ENCODE measurements around the gene LPCAT2. TPM values are rescaled to one million over a fixed set of nuclear protein-coding genes. Genes with fewer than 3 reads are reported as not detected.

LPCAT2 gene
- total RNA-seq, 1 experiment from 2014 or later, result 7.1 TPM

DNA sequence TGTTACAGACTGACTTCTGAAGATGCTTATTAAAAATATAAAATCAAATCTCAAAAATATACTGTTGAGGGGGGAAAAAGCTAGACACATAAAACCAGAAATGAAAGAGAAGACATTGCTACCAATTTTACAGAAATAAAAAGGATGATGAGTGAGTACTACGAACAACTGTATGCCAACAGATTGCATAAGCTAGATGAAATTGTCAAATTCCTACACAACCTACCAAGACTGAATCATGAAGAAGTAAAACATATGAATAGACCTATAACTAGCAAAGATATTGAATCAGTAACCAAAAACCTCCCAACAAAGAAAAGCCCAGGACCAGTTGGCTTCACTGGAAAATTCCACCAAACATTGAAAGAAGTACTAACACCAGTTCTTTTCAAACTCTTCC is 54.1 kb downstream of the LPCAT2 start:
- H3K4me1 Mint-ChIP-seq, result no peaks in the 10 kb centered on the region
- no peak overlapping the region for H3K27ac Mint-ChIP-seq
- ChIA-PET POLR2A (no interaction called here), CTCF (no interaction called here)
- no peaks in the 10 kb centered on the region for H3K27me3 Mint-ChIP-seq (ENCODE audit: low read depth)
- TF ChIP-seq ZNF423 (CRISPR knock-in tag; IDR thresholded peaks at IDR 0.05), result no peak
- TF ChIP-seq GTF2I (CRISPR knock-in tag; conservative IDR thresholded peaks at IDR 0.05), result no peak
- TF ChIP-seq NR1H2 (CRISPR knock-in tag; IDR thresholded peaks at IDR 0.05), result no peak
- TF ChIP-seq TP53 (CRISPR knock-in tag; IDR thresholded peaks at IDR 0.05), result no peak
- TF ChIP-seq JUN (CRISPR knock-in tag; IDR thresholded peaks at IDR 0.05), result no peak
- TF ChIP-seq GABPB1 (CRISPR knock-in tag; IDR thresholded peaks at IDR 0.05), result no peak
- TF ChIP-seq, protein P1, sequence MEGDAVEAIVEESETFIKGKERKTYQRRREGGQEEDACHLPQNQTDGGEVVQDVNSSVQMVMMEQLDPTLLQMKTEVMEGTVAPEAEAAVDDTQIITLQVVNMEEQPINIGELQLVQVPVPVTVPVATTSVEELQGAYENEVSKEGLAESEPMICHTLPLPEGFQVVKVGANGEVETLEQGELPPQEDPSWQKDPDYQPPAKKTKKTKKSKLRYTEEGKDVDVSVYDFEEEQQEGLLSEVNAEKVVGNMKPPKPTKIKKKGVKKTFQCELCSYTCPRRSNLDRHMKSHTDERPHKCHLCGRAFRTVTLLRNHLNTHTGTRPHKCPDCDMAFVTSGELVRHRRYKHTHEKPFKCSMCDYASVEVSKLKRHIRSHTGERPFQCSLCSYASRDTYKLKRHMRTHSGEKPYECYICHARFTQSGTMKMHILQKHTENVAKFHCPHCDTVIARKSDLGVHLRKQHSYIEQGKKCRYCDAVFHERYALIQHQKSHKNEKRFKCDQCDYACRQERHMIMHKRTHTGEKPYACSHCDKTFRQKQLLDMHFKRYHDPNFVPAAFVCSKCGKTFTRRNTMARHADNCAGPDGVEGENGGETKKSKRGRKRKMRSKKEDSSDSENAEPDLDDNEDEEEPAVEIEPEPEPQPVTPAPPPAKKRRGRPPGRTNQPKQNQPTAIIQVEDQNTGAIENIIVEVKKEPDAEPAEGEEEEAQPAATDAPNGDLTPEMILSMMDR (IDR thresholded peaks at IDR 0.05), result no peak
- TF ChIP-seq, protein P2, sequence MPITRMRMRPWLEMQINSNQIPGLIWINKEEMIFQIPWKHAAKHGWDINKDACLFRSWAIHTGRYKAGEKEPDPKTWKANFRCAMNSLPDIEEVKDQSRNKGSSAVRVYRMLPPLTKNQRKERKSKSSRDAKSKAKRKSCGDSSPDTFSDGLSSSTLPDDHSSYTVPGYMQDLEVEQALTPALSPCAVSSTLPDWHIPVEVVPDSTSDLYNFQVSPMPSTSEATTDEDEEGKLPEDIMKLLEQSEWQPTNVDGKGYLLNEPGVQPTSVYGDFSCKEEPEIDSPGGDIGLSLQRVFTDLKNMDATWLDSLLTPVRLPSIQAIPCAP (CRISPR knock-in tag; IDR thresholded peaks at IDR 0.05), result no peak
- TF ChIP-seq TEAD1 (CRISPR knock-in tag; IDR thresholded peaks at IDR 0.05), result no peak
- no peak for TF ChIP-seq EMX1 (CRISPR knock-in tag; IDR thresholded peaks at IDR 0.05)
- TF ChIP-seq, protein P3, sequence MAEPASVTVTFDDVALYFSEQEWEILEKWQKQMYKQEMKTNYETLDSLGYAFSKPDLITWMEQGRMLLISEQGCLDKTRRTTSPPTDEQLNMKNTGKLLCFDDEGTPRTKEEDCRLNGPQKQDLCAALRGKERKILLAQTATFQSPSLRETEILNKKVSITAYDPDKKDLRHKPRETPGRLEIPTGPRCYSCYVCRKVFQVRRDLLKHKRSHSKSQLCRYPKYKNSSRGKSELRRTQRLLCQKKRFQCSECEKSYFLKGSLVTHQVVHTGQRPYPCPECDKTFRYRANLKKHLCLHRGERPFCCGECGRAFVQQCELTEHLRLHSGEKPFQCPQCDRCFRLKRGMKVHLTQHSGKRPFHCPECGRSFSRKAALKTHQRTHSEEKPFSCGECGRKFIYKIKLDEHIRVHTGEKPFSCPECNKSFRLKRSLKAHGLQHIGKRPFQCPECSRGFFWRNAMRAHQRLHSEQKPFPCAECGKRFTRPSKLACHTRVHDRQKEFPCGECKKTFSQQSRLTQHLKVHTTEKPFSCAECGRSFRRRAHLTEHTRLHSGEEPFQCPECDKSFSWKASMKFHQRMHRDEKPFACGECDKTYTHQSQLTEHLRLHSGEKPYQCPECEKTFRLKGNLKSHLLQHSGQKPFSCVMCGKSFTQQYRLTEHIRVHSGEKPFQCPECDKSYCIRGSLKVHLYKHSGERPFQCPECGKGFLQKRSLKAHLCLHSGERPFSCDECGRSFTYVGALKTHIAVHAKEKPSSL (CRISPR knock-in tag; conservative IDR thresholded peaks at IDR 0.05), result no peak
- no peak for TF ChIP-seq FOXJ3 (CRISPR knock-in tag; IDR thresholded peaks at IDR 0.05; ENCODE audit: borderline replicate concordance)
- TF ChIP-seq, protein P4, sequence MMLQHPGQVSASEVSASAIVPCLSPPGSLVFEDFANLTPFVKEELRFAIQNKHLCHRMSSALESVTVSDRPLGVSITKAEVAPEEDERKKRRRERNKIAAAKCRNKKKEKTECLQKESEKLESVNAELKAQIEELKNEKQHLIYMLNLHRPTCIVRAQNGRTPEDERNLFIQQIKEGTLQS (CRISPR knock-in tag; conservative IDR thresholded peaks at IDR 0.05), result no peak
- TF ChIP-seq SMAD3 (CRISPR knock-in tag; IDR thresholded peaks at IDR 0.05; ENCODE audit: borderline replicate concordance), result no peak
- no peak for TF ChIP-seq NR3C1 (CRISPR knock-in tag; conservative IDR thresholded peaks at IDR 0.05; ENCODE audit: low read depth)
- no peak for TF ChIP-seq CREB1 (CRISPR knock-in tag; IDR thresholded peaks at IDR 0.05)
- no peak for TF ChIP-seq SMAD4 (CRISPR knock-in tag; IDR thresholded peaks at IDR 0.05)
- TF ChIP-seq, protein P5, sequence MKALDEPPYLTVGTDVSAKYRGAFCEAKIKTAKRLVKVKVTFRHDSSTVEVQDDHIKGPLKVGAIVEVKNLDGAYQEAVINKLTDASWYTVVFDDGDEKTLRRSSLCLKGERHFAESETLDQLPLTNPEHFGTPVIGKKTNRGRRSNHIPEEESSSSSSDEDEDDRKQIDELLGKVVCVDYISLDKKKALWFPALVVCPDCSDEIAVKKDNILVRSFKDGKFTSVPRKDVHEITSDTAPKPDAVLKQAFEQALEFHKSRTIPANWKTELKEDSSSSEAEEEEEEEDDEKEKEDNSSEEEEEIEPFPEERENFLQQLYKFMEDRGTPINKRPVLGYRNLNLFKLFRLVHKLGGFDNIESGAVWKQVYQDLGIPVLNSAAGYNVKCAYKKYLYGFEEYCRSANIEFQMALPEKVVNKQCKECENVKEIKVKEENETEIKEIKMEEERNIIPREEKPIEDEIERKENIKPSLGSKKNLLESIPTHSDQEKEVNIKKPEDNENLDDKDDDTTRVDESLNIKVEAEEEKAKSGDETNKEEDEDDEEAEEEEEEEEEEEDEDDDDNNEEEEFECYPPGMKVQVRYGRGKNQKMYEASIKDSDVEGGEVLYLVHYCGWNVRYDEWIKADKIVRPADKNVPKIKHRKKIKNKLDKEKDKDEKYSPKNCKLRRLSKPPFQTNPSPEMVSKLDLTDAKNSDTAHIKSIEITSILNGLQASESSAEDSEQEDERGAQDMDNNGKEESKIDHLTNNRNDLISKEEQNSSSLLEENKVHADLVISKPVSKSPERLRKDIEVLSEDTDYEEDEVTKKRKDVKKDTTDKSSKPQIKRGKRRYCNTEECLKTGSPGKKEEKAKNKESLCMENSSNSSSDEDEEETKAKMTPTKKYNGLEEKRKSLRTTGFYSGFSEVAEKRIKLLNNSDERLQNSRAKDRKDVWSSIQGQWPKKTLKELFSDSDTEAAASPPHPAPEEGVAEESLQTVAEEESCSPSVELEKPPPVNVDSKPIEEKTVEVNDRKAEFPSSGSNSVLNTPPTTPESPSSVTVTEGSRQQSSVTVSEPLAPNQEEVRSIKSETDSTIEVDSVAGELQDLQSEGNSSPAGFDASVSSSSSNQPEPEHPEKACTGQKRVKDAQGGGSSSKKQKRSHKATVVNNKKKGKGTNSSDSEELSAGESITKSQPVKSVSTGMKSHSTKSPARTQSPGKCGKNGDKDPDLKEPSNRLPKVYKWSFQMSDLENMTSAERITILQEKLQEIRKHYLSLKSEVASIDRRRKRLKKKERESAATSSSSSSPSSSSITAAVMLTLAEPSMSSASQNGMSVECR (CRISPR knock-in tag; IDR thresholded peaks at IDR 0.05; ENCODE audit: borderline replicate concordance), result no peak
- TF ChIP-seq, protein P6, sequence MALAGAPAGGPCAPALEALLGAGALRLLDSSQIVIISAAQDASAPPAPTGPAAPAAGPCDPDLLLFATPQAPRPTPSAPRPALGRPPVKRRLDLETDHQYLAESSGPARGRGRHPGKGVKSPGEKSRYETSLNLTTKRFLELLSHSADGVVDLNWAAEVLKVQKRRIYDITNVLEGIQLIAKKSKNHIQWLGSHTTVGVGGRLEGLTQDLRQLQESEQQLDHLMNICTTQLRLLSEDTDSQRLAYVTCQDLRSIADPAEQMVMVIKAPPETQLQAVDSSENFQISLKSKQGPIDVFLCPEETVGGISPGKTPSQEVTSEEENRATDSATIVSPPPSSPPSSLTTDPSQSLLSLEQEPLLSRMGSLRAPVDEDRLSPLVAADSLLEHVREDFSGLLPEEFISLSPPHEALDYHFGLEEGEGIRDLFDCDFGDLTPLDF (CRISPR knock-in tag; IDR thresholded peaks at IDR 0.05), result no peak
- no peak for TF ChIP-seq ZNF416 (CRISPR knock-in tag; IDR thresholded peaks at IDR 0.05)
- H3K36me3 Mint-ChIP-seq, result no peaks in the 10 kb centered on the region
- ATAC-seq (no peak), DNase-seq (ENCODE audit: low spot score) (no peak)
- no peak overlapping the region for H3K4me3 Mint-ChIP-seq
- H3K9me3 Mint-ChIP-seq, result no peaks in the 10 kb centered on the region
